Epithelial cell of proximal tubule (primary cell): Measurements from ENCODE around the gene FAM114A1. TPM values are rescaled to one million over a fixed set of nuclear protein-coding genes. Genes with fewer than 3 reads are reported as not detected.

Experiments used
- DNase-seq: peaks from one replicate; pipeline ENCODE4 v3.0.0-alpha.2; 2011; ENCODE audit warnings: low read depth
- H3K4me3 ChIP-seq: 2 replicates; pipeline ENCODE4 v1.5.1; 2011; ENCODE audit warnings: low read depth, mild to moderate bottlenecking, low read length
- CTCF ChIP-seq: conservative IDR thresholded peaks from 2 replicates; pipeline ENCODE4 v1.5.1; 2012; ENCODE audit warnings: low read depth, mild to moderate bottlenecking, low read length
- total RNA-seq: library from RNA; depleted of rRNA; stranded (reverse); fragments of >200 nt; gene quantifications from 2 replicates; pipeline ENCODE4 v1.2.3, GENCODE V29; 2015

Gene FAM114A1
- total RNA-seq, 1 donor from 2014 or later = 61.5 TPM

GRCh38 chr4:38823766-38824165 is 43.8 kb upstream of the FAM114A1 start:
- no peak for TF ChIP-seq CTCF
- no peak for DNase-seq
- H3K4me3 ChIP-seq = no peak overlapping the region

DNA sequence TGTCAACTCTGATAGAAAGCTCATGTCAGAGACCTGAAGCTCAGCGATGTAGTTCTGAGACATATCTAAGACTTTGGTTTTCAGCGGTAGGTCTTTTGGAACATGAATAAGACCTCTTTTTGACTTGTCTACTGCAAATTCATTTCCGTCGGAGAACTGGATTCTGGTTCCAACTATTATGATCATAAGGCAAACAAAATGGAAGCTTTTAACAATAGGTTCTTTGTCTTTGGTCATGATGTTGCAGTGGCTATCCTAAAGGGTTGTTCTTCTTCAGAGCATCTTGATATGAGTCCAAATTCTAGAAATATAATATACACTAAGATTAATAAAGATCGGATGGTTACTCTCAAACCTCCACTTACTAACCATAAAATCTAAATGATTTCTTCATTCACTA is 38.4 kb upstream of the FAM114A1 start:
- H3K4me3 ChIP-seq = no peak overlapping the region
- DNase-seq = no peak
- TF ChIP-seq CTCF = no peak

DNA sequence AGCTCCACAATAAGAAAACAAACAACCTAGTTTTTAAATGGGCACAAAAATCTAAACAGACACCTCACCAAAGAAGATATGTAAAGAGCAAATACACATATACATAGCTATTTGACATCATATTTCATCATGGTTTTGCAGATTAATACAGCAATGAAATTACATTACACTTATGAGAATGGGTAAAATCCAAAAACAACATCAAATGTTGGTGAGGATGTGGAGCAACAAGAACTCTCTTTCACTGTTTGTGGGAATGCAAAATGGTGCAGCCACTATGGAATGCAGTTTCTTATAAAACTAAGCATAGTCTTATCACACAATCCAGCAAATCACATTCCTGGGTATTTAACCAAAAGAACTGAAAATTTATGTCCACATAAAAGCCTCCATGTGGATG is 36.0 kb upstream of the FAM114A1 start:
- DNase-seq = no peak

DNA sequence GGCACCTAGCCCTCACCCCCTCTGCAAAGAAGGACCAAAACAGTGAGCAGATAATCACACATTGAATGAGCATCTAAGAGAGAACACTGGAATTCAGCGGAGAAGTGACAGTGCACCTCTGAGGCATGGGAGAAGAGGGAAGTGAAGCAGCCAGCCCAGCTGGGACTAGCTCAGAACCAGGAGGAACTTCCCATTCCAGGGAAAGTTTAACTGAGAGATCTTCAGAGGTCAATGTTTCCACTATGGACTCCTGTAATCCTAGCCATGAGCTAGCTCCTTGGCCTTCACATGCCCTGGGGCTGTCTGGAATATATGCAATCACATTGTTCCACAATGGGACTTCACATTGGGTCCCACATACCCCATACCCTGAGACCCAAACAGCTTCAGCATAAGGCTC is 35.4 kb upstream of the FAM114A1 start:
- no peak for TF ChIP-seq CTCF
- DNase-seq = no peak
- no peak overlapping the region for H3K4me3 ChIP-seq

More for the DNA sequence above, 36.0 kb upstream of the FAM114A1 start:
- H3K4me3 ChIP-seq = no peak overlapping the region
- no peak for TF ChIP-seq CTCF

DNA sequence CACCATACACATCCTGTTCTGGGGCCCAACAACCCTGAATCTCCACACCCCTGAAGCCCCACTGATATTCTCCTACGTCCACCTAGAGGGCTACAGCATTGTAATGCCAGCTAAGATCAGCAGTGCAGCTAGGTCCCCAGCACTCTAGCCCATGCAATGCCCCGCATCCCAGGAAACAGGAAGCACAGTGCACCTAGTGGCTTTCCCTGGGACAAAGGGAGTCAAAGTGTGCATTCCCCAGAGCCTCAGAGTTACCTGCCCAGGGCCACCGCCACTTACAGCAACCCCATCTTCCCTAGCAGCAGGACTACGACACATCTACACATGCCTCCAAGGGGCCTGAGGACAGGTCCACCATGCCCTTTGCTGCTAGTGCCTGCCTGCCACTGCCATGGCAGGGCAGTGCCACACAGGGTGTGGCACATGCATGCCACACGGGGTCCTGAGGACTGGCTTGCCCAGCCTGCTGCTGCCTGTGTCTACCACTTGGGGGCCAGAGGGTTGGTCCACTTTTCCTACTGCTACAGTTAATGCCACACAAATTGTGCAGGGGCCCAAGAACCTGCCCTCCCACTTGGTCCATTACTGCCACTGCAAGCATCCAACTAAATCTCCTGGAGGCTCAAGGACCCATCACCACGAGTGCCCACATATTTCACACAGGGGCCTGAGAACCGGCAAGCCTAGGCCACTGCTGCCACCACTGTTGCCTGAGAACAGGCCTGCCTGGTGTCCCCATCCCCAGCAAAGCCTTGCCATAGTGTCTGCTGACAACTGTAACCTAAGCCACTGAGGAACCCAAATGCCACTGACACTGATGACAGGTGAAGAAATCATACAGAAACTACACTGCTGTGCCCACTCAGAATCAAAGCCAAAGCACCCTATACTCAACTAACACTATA is 34.7 kb upstream of the FAM114A1 start:
- DNase-seq = no peak
- TF ChIP-seq CTCF = peak; percentile 28
- H3K4me3 ChIP-seq = no peak overlapping the region

DNA sequence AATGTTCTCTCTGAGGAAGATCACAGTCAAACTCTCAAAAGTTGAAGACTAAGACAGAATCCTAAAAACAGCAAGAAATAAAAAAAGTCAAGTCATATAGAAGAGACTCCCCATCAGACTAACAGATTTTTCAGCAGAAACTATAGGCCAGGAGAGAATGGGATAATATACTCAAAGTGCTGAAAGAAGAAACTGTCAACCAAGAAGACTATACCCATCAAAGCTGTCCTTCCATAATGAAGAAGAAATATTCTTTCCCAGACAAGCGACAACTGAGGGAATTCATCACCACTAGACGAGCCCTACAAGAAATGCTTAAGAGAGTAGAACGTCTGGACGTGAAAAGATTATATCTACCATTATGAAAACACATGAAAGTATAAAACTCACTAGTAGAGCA is 33.0 kb upstream of the FAM114A1 start:
- TF ChIP-seq CTCF = no peak

GRCh38 chr4:38837334-38837733 is 30.3 kb upstream of the FAM114A1 start:
- DNase-seq = no peak
- no peak overlapping the region for H3K4me3 ChIP-seq
- TF ChIP-seq CTCF = no peak

More for the DNA sequence above, 33.0 kb upstream of the FAM114A1 start:
- H3K4me3 ChIP-seq = no peak overlapping the region
- DNase-seq = no peak
